ENCODE results near the gene MED25.
A peak's percentile ranks its signal among the peaks of the same experiment; 100 is the strongest.

The MED25 gene

GRCh38 chr19:49805822-49806619 lies 12.1 kb upstream of the MED25 start:
- H4K8ac ChIP-seq (ENCODE audit: low read length): no peak overlapping the region
- peaks cover 57 to 78% of the 10 kb centered on the region in 2 experiments for H3K36me3 ChIP-seq (ENCODE audit: control insufficient read depth in 1 of 2, insufficient read depth in 2 of 2, low read depth in 1 of 2, low read length in 2 of 2)
- no peak overlapping the region for H3K9ac ChIP-seq (ENCODE audit: low read length)
- H3K79me1 ChIP-seq (replicated peaks; ENCODE audit: low read length, poor library complexity, severe bottlenecking): peaks cover 7% of the 10 kb centered on the region
- no peak overlapping the region for H3K14ac ChIP-seq (ENCODE audit: low read length in 2 of 2)
- H2BK120ac ChIP-seq (ENCODE audit: low read depth, low read length): no peak overlapping the region
- H2AK5ac ChIP-seq (ENCODE audit: low read length, severe bottlenecking): no peak overlapping the region
- H4K91ac ChIP-seq (ENCODE audit: low read length): no peak overlapping the region
- no peak overlapping the region for H3K23ac ChIP-seq (ENCODE audit: low read length in 2 of 2)
- no peak overlapping the region for H2BK5ac ChIP-seq (ENCODE audit: low read depth, low read length, poor library complexity, severe bottlenecking)
- no peak overlapping the region for H3K4me3 ChIP-seq (ENCODE audit: insufficient read depth in 1 of 2, low read depth in 1 of 2, low read length in 2 of 2)
- H2AFZ ChIP-seq (ENCODE audit: low read depth, low read length): no peak overlapping the region
- no peak overlapping the region for H2BK12ac ChIP-seq (ENCODE audit: low read length in 2 of 2)
- no peaks in the 10 kb centered on the region for H3K27me3 ChIP-seq (ENCODE audit: control insufficient read depth in 1 of 2, insufficient read depth in 1 of 2, low read length in 2 of 2)
- H3K27ac ChIP-seq (ENCODE audit: low read length, poor library complexity, severe bottlenecking): no peak overlapping the region
- no peak overlapping the region for H2BK15ac ChIP-seq (ENCODE audit: low read depth, poor library complexity, severe bottlenecking)
- no peaks in the 10 kb centered on the region for H3K9me3 ChIP-seq (ENCODE audit: control insufficient read depth, low read length)
- no peak overlapping the region for H3K18ac ChIP-seq (ENCODE audit: low read depth in 1 of 2, low read length in 2 of 2)
- 86% methylated on average over 20 of the region's 20 CpGs for WGBS
- DNase-seq: no peak
- H3K4me2 ChIP-seq (ENCODE audit: low read length, poor library complexity, severe bottlenecking): no peak overlapping the region
- no peak overlapping the region for H3K4ac ChIP-seq (ENCODE audit: low read depth in 1 of 2, low read length in 2 of 2)
- H3K4me1 ChIP-seq (ENCODE audit: control insufficient read depth, insufficient read depth, low read depth, low read length): peaks cover 17% of the 10 kb centered on the region

- no peak overlapping the region for H2BK5ac ChIP-seq (ENCODE audit: low read depth, low read length, poor library complexity, severe bottlenecking)
- WGBS: 93% methylated on average over 7 of the region's 8 CpGs
These were observed 11.5 kb upstream of the MED25 start for GRCh38 chr19:49806620-49806959.

DNA sequence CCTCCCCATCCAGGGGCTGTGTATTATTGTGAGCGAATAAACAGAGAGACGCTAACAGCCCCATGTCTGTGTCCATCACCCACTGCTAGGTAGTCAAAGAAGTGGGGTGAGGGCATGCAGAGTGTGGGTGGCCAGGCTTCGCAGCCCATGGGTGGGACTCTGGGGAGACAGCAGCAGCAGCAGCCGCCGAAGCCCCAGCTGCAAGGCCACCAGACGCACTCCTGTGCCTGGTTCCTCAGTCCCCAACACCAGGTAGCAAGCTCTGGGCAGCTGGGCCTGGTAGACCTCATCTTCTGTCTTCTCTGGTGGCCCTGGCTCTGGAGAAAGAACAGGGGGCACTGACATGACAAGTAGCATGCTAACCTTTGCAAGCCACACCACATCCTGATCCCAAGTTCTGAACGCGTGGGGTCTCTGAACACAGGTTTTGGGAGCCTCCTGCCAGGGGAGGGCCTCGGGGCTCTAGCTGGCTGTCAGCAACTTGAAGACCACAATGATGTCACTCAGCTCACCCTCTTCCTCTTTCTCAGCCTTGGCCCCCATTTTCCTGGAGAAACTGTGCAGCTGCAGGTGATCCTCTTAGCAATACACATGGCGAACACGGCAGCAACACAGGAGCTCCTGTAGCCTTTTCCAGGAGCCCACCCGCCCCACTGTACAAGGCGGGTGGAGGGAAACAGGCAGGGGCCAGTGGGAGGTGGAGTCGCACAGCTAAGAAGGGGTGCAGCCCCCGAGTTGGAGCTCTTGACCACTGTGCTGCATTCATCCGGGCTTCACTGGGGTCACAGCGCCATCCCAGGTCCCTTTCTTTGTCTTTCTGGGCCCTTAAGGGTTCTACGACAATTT lies 10.8 kb upstream of the MED25 start:
- peaks cover 54 to 67% of the 10 kb centered on the region in 2 experiments for H3K36me3 ChIP-seq (ENCODE audit: control insufficient read depth in 1 of 2, insufficient read depth in 2 of 2, low read depth in 1 of 2, low read length in 2 of 2)
- no peaks in the 10 kb centered on the region for H3K9me3 ChIP-seq (ENCODE audit: control insufficient read depth, low read length)
- H3K4me2 ChIP-seq (ENCODE audit: low read length, poor library complexity, severe bottlenecking): no peak overlapping the region
- H3K27me3 ChIP-seq (ENCODE audit: control insufficient read depth in 1 of 2, insufficient read depth in 1 of 2, low read length in 2 of 2): no peaks in the 10 kb centered on the region
- H3K9ac ChIP-seq (ENCODE audit: low read length): no peak overlapping the region
- peaks cover 14% of the 10 kb centered on the region for H3K4me1 ChIP-seq (ENCODE audit: control insufficient read depth, insufficient read depth, low read depth, low read length)
- H2AK5ac ChIP-seq (ENCODE audit: low read length, severe bottlenecking): no peak overlapping the region
- no peak overlapping the region for H3K23ac ChIP-seq (ENCODE audit: low read length in 2 of 2)
- no peak overlapping the region for H2BK5ac ChIP-seq (ENCODE audit: low read depth, low read length, poor library complexity, severe bottlenecking)
- peaks cover 6% of the 10 kb centered on the region for H3K79me1 ChIP-seq (replicated peaks; ENCODE audit: low read length, poor library complexity, severe bottlenecking)
- DNase-seq: no peak
- no peak overlapping the region for H3K18ac ChIP-seq (ENCODE audit: low read depth in 1 of 2, low read length in 2 of 2)
- H2AFZ ChIP-seq (ENCODE audit: low read depth, low read length): no peak overlapping the region
- no peak overlapping the region for H2BK12ac ChIP-seq (ENCODE audit: low read length in 2 of 2)
- H4K91ac ChIP-seq (ENCODE audit: low read length): peak overlapping the region; percentile 8
- 95% methylated on average over 17 of the region's 18 CpGs for WGBS
- no peak overlapping the region for H2BK120ac ChIP-seq (ENCODE audit: low read depth, low read length)
- no peak overlapping the region for H3K14ac ChIP-seq (ENCODE audit: low read length in 2 of 2)
- H4K8ac ChIP-seq (ENCODE audit: low read length): no peak overlapping the region
- no peak overlapping the region for H2BK15ac ChIP-seq (ENCODE audit: low read depth, poor library complexity, severe bottlenecking)
- H3K27ac ChIP-seq (ENCODE audit: low read length, poor library complexity, severe bottlenecking): no peak overlapping the region
- no peak overlapping the region for H3K4me3 ChIP-seq (ENCODE audit: insufficient read depth in 1 of 2, low read depth in 1 of 2, low read length in 2 of 2)
- H3K4ac ChIP-seq (ENCODE audit: low read depth in 1 of 2, low read length in 2 of 2): no peak overlapping the region

More at GRCh38 chr19:49806620-49806959, 11.5 kb upstream of the MED25 start:
- H3K18ac ChIP-seq (ENCODE audit: low read depth in 1 of 2, low read length in 2 of 2): no peak overlapping the region
- H3K27me3 ChIP-seq (ENCODE audit: control insufficient read depth in 1 of 2, insufficient read depth in 1 of 2, low read length in 2 of 2): no peaks in the 10 kb centered on the region
- no peak overlapping the region for H2AK5ac ChIP-seq (ENCODE audit: low read length, severe bottlenecking)
- H2BK120ac ChIP-seq (ENCODE audit: low read depth, low read length): no peak overlapping the region
- no peak overlapping the region for H4K91ac ChIP-seq (ENCODE audit: low read length)
- H3K4ac ChIP-seq (ENCODE audit: low read depth in 1 of 2, low read length in 2 of 2): no peak overlapping the region
- no peaks in the 10 kb centered on the region for H3K9me3 ChIP-seq (ENCODE audit: control insufficient read depth, low read length)
- no peak overlapping the region for H3K27ac ChIP-seq (ENCODE audit: low read length, poor library complexity, severe bottlenecking)
- H2AFZ ChIP-seq (ENCODE audit: low read depth, low read length): no peak overlapping the region
- H4K8ac ChIP-seq (ENCODE audit: low read length): no peak overlapping the region
- H3K14ac ChIP-seq (ENCODE audit: low read length in 2 of 2): no peak overlapping the region
- no peak overlapping the region for H3K4me2 ChIP-seq (ENCODE audit: low read length, poor library complexity, severe bottlenecking)
- H3K36me3 ChIP-seq (ENCODE audit: control insufficient read depth in 1 of 2, insufficient read depth in 2 of 2, low read depth in 1 of 2, low read length in 2 of 2): peaks cover 54 to 74% of the 10 kb centered on the region in 2 experiments
- H3K79me1 ChIP-seq (replicated peaks; ENCODE audit: low read length, poor library complexity, severe bottlenecking): peaks cover 6% of the 10 kb centered on the region
- no peak overlapping the region for H3K4me3 ChIP-seq (ENCODE audit: insufficient read depth in 1 of 2, low read depth in 1 of 2, low read length in 2 of 2)
- peaks cover 17% of the 10 kb centered on the region for H3K4me1 ChIP-seq (ENCODE audit: control insufficient read depth, insufficient read depth, low read depth, low read length)
- H3K9ac ChIP-seq (ENCODE audit: low read length): no peak overlapping the region
- no peak overlapping the region for H2BK15ac ChIP-seq (ENCODE audit: low read depth, poor library complexity, severe bottlenecking)
- H2BK12ac ChIP-seq (ENCODE audit: low read length in 2 of 2): no peak overlapping the region
- H3K23ac ChIP-seq (ENCODE audit: low read length in 2 of 2): no peak overlapping the region
- no peak for DNase-seq
